HCT116 (cell line): Measurements from ENCODE around the gene OS9.

ENCODE experiments used
- EZH2 ChIP-seq: fragments of 200-600 bp; sonication (generic); IDR thresholded peaks from 2 replicates; pipeline ENCODE4 v1.6.1; 2017; ENCODE audit warnings: antibody characterized with exemption, mixed run types
- FOSL1 ChIP-seq: IDR thresholded peaks from 2 replicates; pipeline ENCODE4 v1.6.1; 2012; ENCODE audit warnings: low read depth
- POLR2A ChIP-seq: IDR thresholded peaks from 2 replicates; pipeline ENCODE4 v1.7.0; 2011; ENCODE audit warnings: borderline replicate concordance; ENCODE audit not compliant: insufficient read depth, insufficient read length; ENCODE audit errors: extremely low read depth
- POLR2AphosphoS5 ChIP-seq: IDR thresholded peaks from 2 replicates; pipeline ENCODE4 v1.6.1; 2011; ENCODE audit warnings: mild to moderate bottlenecking, low read depth, low read length, moderate library complexity
- RAD21 ChIP-seq: IDR thresholded peaks from 2 replicates; pipeline ENCODE4 v1.6.1; 2012; ENCODE audit warnings: low read depth, mild to moderate bottlenecking
- SIN3A ChIP-seq: IDR thresholded peaks from 2 replicates; pipeline ENCODE4 v1.6.1; 2012; ENCODE audit warnings: low read depth
- SP1 ChIP-seq: IDR thresholded peaks from 2 replicates; pipeline ENCODE4 v1.6.1; 2012; ENCODE audit warnings: low read depth
- TF ChIP-seq, protein P1 (sequence below), 3 experiments: fragments of 200-600 bp in 1 of 3; sonication (generic) in 1 of 3; IDR thresholded peaks in 2 of 3; conservative IDR thresholded peaks in 1 of 3; 2 replicates each; pipeline ENCODE4 v1.5.1; 2012 to 2017; ENCODE audit warnings: low read depth in 2 of 3, low read length in 2 of 3, antibody characterized with exemption in 1 of 3, borderline replicate concordance in 1 of 3, control low read depth in 1 of 3, mild to moderate bottlenecking in 1 of 3, mixed read lengths in 1 of 3, mixed run types in 1 of 3, moderate library complexity in 1 of 3; ENCODE audit not compliant: insufficient read depth in 1 of 3
- TF ChIP-seq, protein P2 (sequence below): IDR thresholded peaks from 2 replicates; pipeline ENCODE4 v1.6.1; 2012; ENCODE audit warnings: low read depth
- TF ChIP-seq, protein P3 (sequence below): IDR thresholded peaks from 2 replicates; pipeline ENCODE4 v1.6.1; 2012
- TF ChIP-seq, protein P4 (sequence below): IDR thresholded peaks from 2 replicates; pipeline ENCODE4 v1.6.1; 2012

DNA sequence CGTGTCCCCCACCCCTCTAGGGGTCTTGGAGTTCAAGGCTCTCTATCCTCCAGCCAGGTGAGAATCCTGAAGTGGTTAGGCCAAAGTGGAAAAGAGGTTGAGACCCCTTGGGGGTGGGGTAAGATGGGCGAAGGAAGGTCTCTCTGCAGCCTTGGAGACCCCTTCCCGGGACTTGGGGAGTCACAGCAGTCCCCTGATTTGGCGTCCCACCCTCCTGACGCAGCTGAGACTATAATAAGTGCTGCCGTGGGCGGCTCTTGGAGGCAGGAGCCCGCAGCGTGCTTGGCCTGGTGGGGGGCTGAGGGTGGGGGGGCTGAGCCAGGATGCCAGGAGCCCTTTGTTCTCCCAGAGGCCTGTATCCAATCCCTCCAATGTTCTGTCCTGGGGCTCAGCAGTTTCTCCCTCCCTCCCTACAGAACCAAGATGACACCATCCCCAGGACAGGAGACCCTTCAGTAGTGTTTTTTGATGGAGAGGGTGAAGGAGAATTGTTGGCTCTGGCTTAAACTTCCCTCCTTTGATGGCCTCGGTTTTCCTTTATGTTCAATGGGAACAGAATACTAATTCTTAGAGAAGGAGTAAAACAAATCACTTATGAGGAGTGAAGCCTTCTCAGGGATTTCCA is 46.1 kb downstream of the OS9 start:
- no peak for TF ChIP-seq POLR2A
- TF ChIP-seq, protein P1, sequence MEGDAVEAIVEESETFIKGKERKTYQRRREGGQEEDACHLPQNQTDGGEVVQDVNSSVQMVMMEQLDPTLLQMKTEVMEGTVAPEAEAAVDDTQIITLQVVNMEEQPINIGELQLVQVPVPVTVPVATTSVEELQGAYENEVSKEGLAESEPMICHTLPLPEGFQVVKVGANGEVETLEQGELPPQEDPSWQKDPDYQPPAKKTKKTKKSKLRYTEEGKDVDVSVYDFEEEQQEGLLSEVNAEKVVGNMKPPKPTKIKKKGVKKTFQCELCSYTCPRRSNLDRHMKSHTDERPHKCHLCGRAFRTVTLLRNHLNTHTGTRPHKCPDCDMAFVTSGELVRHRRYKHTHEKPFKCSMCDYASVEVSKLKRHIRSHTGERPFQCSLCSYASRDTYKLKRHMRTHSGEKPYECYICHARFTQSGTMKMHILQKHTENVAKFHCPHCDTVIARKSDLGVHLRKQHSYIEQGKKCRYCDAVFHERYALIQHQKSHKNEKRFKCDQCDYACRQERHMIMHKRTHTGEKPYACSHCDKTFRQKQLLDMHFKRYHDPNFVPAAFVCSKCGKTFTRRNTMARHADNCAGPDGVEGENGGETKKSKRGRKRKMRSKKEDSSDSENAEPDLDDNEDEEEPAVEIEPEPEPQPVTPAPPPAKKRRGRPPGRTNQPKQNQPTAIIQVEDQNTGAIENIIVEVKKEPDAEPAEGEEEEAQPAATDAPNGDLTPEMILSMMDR (IDR thresholded peaks at IDR 0.05 in 2 of 3, conservative IDR thresholded peaks at IDR 0.05 in 1 of 3; ENCODE audit: borderline replicate concordance in 1 of 3, insufficient read depth in 1 of 3, low read depth in 2 of 3, low read length in 2 of 3): no peak
- TF ChIP-seq, protein P2, sequence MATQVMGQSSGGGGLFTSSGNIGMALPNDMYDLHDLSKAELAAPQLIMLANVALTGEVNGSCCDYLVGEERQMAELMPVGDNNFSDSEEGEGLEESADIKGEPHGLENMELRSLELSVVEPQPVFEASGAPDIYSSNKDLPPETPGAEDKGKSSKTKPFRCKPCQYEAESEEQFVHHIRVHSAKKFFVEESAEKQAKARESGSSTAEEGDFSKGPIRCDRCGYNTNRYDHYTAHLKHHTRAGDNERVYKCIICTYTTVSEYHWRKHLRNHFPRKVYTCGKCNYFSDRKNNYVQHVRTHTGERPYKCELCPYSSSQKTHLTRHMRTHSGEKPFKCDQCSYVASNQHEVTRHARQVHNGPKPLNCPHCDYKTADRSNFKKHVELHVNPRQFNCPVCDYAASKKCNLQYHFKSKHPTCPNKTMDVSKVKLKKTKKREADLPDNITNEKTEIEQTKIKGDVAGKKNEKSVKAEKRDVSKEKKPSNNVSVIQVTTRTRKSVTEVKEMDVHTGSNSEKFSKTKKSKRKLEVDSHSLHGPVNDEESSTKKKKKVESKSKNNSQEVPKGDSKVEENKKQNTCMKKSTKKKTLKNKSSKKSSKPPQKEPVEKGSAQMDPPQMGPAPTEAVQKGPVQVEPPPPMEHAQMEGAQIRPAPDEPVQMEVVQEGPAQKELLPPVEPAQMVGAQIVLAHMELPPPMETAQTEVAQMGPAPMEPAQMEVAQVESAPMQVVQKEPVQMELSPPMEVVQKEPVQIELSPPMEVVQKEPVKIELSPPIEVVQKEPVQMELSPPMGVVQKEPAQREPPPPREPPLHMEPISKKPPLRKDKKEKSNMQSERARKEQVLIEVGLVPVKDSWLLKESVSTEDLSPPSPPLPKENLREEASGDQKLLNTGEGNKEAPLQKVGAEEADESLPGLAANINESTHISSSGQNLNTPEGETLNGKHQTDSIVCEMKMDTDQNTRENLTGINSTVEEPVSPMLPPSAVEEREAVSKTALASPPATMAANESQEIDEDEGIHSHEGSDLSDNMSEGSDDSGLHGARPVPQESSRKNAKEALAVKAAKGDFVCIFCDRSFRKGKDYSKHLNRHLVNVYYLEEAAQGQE: no peak
- TF ChIP-seq EZH2: no peak
- TF ChIP-seq SIN3A: no peak
- TF ChIP-seq POLR2AphosphoS5: no peak
- no peak for TF ChIP-seq SP1
- TF ChIP-seq, protein P3, sequence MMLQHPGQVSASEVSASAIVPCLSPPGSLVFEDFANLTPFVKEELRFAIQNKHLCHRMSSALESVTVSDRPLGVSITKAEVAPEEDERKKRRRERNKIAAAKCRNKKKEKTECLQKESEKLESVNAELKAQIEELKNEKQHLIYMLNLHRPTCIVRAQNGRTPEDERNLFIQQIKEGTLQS: no peak
- TF ChIP-seq, protein P4, sequence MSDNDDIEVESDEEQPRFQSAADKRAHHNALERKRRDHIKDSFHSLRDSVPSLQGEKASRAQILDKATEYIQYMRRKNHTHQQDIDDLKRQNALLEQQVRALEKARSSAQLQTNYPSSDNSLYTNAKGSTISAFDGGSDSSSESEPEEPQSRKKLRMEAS: no peak
- no peak for TF ChIP-seq RAD21
- TF ChIP-seq FOSL1: no peak
